ENCODE measurements around the gene OSBPL6.

The OSBPL6 gene

GRCh38 chr2:178208336-178208735 is 14.0 kb downstream of the OSBPL6 start:
- no peak overlapping the region for H3K27ac ChIP-seq (ENCODE audit: low read depth, low read length)
- H3K9me3 ChIP-seq (ENCODE audit: insufficient read depth, low read depth, low read length), result no peaks in the 10 kb centered on the region
- no peak overlapping the region for H3K18ac ChIP-seq (ENCODE audit: low read length)
- no peak overlapping the region for H2BK120ac ChIP-seq (ENCODE audit: insufficient read depth, low read length, poor library complexity)
- no peaks in the 10 kb centered on the region for H3K27me3 ChIP-seq (ENCODE audit: insufficient read depth, low read length)
- no peaks in the 10 kb centered on the region for H3K79me2 ChIP-seq (ENCODE audit: control insufficient read depth, insufficient read depth, low read length, poor library complexity)
- no peak overlapping the region for H2BK12ac ChIP-seq (ENCODE audit: low read length)
- WGBS (ENCODE audit: extremely low coverage, insufficient coverage, insufficient read length), result no CpG with 5 or more reads among the region's 1 CpG
- no peak overlapping the region for H2AFZ ChIP-seq (ENCODE audit: insufficient read depth, low read length, poor library complexity)
- no peak overlapping the region for H3K4me3 ChIP-seq (ENCODE audit: low read depth, low read length)
- H4K8ac ChIP-seq (ENCODE audit: low read depth, low read length), result no peak overlapping the region
- no peak overlapping the region for H4K12ac ChIP-seq (ENCODE audit: low read depth, low read length)
- H3K4me2 ChIP-seq (ENCODE audit: low read length), result no peak overlapping the region
- H3K79me1 ChIP-seq (ENCODE audit: low read length), result no peaks in the 10 kb centered on the region
- H3K36me3 ChIP-seq (ENCODE audit: control insufficient read depth in 1 of 2, insufficient read depth in 2 of 2, low read length in 2 of 2), result no peaks in the 10 kb centered on the region
- no peak overlapping the region for H2AK5ac ChIP-seq (ENCODE audit: low read length)
- no peak overlapping the region for H4K91ac ChIP-seq (ENCODE audit: low read depth, low read length)
- no peak overlapping the region for H3K9ac ChIP-seq (ENCODE audit: low read length)
- no peak overlapping the region for H2BK5ac ChIP-seq (ENCODE audit: low read depth, low read length, poor library complexity)
- no peak overlapping the region for H3K23ac ChIP-seq (ENCODE audit: low read length)
- H3K4me1 ChIP-seq (ENCODE audit: control insufficient read depth in 1 of 2, insufficient read depth in 2 of 2, low read length in 2 of 2), result no peaks in the 10 kb centered on the region
- no peak overlapping the region for H3K4ac ChIP-seq (ENCODE audit: low read depth, low read length)
- H3K14ac ChIP-seq (ENCODE audit: low read length), result no peak overlapping the region
- DNase-seq, result no peak

GRCh38 chr2:178208817-178209216 is 14.5 kb downstream of the OSBPL6 start:
- Histone ChIP-seq H2AFZ (ENCODE audit: insufficient read depth, low read length, poor library complexity) (no peak overlapping the region), H2BK5ac (ENCODE audit: low read depth, low read length, poor library complexity) (no peak overlapping the region), H3K4ac (ENCODE audit: low read depth, low read length) (no peak overlapping the region), H3K23ac (ENCODE audit: low read length) (no peak overlapping the region), H3K27ac (ENCODE audit: low read depth, low read length) (no peak overlapping the region), H3K4me3 (ENCODE audit: low read depth, low read length) (no peak overlapping the region), H3K79me2 (ENCODE audit: control insufficient read depth, insufficient read depth, low read length, poor library complexity) (no peaks in the 10 kb centered on the region), H3K14ac (ENCODE audit: low read length) (no peak overlapping the region), H2AK5ac (ENCODE audit: low read length) (no peak overlapping the region), H3K79me1 (ENCODE audit: low read length) (no peaks in the 10 kb centered on the region), H4K12ac (ENCODE audit: low read depth, low read length) (no peak overlapping the region), H3K27me3 (ENCODE audit: insufficient read depth, low read length) (no peaks in the 10 kb centered on the region), H3K9ac (ENCODE audit: low read length) (no peak overlapping the region), H3K9me3 (ENCODE audit: insufficient read depth, low read depth, low read length) (no peaks in the 10 kb centered on the region), H4K8ac (ENCODE audit: low read depth, low read length) (no peak overlapping the region), H2BK120ac (ENCODE audit: insufficient read depth, low read length, poor library complexity) (no peak overlapping the region), H2BK12ac (ENCODE audit: low read length) (no peak overlapping the region), H3K36me3 (ENCODE audit: control insufficient read depth in 1 of 2, insufficient read depth in 2 of 2, low read length in 2 of 2) (no peaks in the 10 kb centered on the region), H3K18ac (ENCODE audit: low read length) (no peak overlapping the region), H3K4me1 (ENCODE audit: control insufficient read depth in 1 of 2, insufficient read depth in 2 of 2, low read length in 2 of 2) (no peaks in the 10 kb centered on the region), H4K91ac (ENCODE audit: low read depth, low read length) (no peak overlapping the region), H3K4me2 (ENCODE audit: low read length) (no peak overlapping the region)
- WGBS (ENCODE audit: extremely low coverage, insufficient coverage, insufficient read length), result no CpG with 5 or more reads among the region's 3 CpGs
- DNase-seq, result no peak

GRCh38 chr2:178211460-178211859 is 17.1 kb downstream of the OSBPL6 start:
- Histone ChIP-seq H3K4ac (ENCODE audit: low read depth, low read length) (no peak overlapping the region), H4K91ac (ENCODE audit: low read depth, low read length) (no peak overlapping the region), H3K79me2 (ENCODE audit: control insufficient read depth, insufficient read depth, low read length, poor library complexity) (no peaks in the 10 kb centered on the region), H3K23ac (ENCODE audit: low read length) (no peak overlapping the region), H3K27ac (ENCODE audit: low read depth, low read length) (no peak overlapping the region), H3K14ac (ENCODE audit: low read length) (no peak overlapping the region), H2AK5ac (ENCODE audit: low read length) (no peak overlapping the region), H3K9ac (ENCODE audit: low read length) (no peak overlapping the region), H2BK5ac (ENCODE audit: low read depth, low read length, poor library complexity) (no peak overlapping the region), H3K4me2 (ENCODE audit: low read length) (no peak overlapping the region), H3K4me1 (ENCODE audit: control insufficient read depth in 1 of 2, insufficient read depth in 2 of 2, low read length in 2 of 2) (no peaks in the 10 kb centered on the region), H3K36me3 (ENCODE audit: control insufficient read depth in 1 of 2, insufficient read depth in 2 of 2, low read length in 2 of 2) (no peaks in the 10 kb centered on the region), H3K79me1 (ENCODE audit: low read length) (no peaks in the 10 kb centered on the region), H2AFZ (ENCODE audit: insufficient read depth, low read length, poor library complexity) (no peak overlapping the region), H2BK12ac (ENCODE audit: low read length) (no peak overlapping the region), H3K18ac (ENCODE audit: low read length) (no peak overlapping the region), H4K12ac (ENCODE audit: low read depth, low read length) (no peak overlapping the region), H3K9me3 (ENCODE audit: insufficient read depth, low read depth, low read length) (no peaks in the 10 kb centered on the region), H2BK120ac (ENCODE audit: insufficient read depth, low read length, poor library complexity) (no peak overlapping the region), H3K27me3 (ENCODE audit: insufficient read depth, low read length) (no peaks in the 10 kb centered on the region), H4K8ac (ENCODE audit: low read depth, low read length) (no peak overlapping the region), H3K4me3 (ENCODE audit: low read depth, low read length) (no peak overlapping the region)
- no CpG with 5 or more reads among the region's 3 CpGs for WGBS (ENCODE audit: extremely low coverage, insufficient coverage, insufficient read length)
- DNase-seq, result no peak

GRCh38 chr2:178211943-178212342 is 17.6 kb downstream of the OSBPL6 start:
- Histone ChIP-seq H3K27me3 (ENCODE audit: insufficient read depth, low read length) (no peaks in the 10 kb centered on the region), H2BK12ac (ENCODE audit: low read length) (no peak overlapping the region), H2BK5ac (ENCODE audit: low read depth, low read length, poor library complexity) (no peak overlapping the region), H3K79me1 (ENCODE audit: low read length) (no peaks in the 10 kb centered on the region), H3K9me3 (ENCODE audit: insufficient read depth, low read depth, low read length) (no peaks in the 10 kb centered on the region), H4K12ac (ENCODE audit: low read depth, low read length) (no peak overlapping the region), H3K27ac (ENCODE audit: low read depth, low read length) (no peak overlapping the region), H3K79me2 (ENCODE audit: control insufficient read depth, insufficient read depth, low read length, poor library complexity) (no peaks in the 10 kb centered on the region), H4K8ac (ENCODE audit: low read depth, low read length) (no peak overlapping the region), H3K14ac (ENCODE audit: low read length) (no peak overlapping the region), H2BK120ac (ENCODE audit: insufficient read depth, low read length, poor library complexity) (no peak overlapping the region), H4K91ac (ENCODE audit: low read depth, low read length) (no peak overlapping the region), H3K4ac (ENCODE audit: low read depth, low read length) (no peak overlapping the region), H2AK5ac (ENCODE audit: low read length) (no peak overlapping the region), H3K9ac (ENCODE audit: low read length) (no peak overlapping the region), H3K18ac (ENCODE audit: low read length) (no peak overlapping the region), H2AFZ (ENCODE audit: insufficient read depth, low read length, poor library complexity) (no peak overlapping the region), H3K23ac (ENCODE audit: low read length) (no peak overlapping the region), H3K4me1 (ENCODE audit: control insufficient read depth in 1 of 2, insufficient read depth in 2 of 2, low read length in 2 of 2) (no peaks in the 10 kb centered on the region), H3K36me3 (ENCODE audit: control insufficient read depth in 1 of 2, insufficient read depth in 2 of 2, low read length in 2 of 2) (no peaks in the 10 kb centered on the region), H3K4me2 (ENCODE audit: low read length) (no peak overlapping the region), H3K4me3 (ENCODE audit: low read depth, low read length) (no peak overlapping the region)
- WGBS (ENCODE audit: extremely low coverage, insufficient coverage, insufficient read length), result no CpG with 5 or more reads among the region's 4 CpGs
- no peak for DNase-seq

Measured in trophoblast cell (in vitro differentiated cells and primary cell).